ENCODE results near the gene EML1.

Gene EML1

DNA sequence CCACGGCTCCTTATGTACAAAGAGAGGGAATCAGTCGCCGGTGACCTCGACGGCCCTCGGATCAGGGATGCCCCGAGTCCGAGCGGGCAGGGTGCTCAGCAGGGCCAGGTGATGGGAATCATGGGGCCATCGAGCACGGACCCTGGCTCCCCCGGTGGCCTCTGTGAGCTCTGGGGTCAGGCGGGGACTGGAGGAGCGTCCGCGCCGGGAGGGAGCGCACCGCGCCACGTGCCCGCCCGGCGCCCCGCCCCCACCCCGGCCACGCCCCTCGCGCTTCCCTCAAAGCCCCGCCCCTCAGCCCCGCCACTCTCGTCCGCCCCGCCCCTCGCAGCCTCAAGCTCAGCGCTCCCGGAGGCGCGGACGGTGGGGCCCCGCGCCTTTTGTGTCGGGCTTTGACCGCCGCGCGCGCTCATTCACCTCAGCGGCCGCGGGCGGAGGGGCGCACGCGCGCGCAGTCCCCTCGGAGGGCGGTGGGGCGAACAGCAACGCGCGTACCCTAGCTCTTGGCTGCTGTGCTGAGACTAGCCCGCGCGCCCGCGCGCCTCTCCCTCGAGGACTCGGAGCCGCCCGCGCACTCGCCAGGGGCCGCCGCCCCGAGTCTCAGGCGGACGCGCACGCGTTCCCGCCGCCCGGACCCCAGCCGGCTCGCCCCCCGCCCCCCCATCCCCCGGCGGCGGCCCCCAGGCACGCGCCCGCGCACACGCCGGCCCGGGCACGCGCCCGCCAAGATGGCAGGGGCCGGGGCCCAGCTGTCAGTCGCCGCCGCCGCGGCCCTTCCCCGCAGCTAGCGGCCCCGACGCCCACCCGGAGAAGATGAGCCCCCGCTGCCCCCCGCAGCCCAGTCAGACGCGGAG is 178.1 kb downstream of the EML1 start:
- no peak for DNase-seq

- no peak for DNase-seq
Observed at GRCh38 chr14:99971941-99972747, 178.9 kb downstream of the EML1 start.

GRCh38 chr14:99972748-99973466 is 179.7 kb downstream of the EML1 start:
- DNase-seq, result no peak

GRCh38 chr14:99975190-99975589 is 182.0 kb downstream of the EML1 start:
- no peak for DNase-seq

GRCh38 chr14:99976021-99976420 is 182.8 kb downstream of the EML1 start:
- DNase-seq, result no peak

- no peak for DNase-seq
Observed at GRCh38 chr14:99976681-99977080, 183.5 kb downstream of the EML1 start.

DNA sequence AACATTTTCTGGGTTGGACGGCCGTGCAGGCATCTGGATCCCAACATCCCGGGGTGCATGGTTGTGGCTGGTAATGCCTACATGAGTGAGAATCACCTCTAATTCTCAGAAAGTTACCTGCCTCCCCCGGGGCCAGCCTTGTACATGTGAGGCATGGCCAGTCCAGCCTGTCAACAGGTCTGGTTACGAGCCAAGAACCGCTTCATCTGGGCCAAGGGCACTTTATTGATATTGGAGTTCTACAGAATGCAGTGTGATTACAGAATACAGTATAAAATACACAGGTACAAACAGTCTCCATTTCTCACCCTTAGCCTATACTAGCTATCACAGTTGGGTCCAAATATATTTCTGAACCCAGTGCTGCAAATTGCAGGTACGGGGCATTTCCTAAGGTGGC is 187.1 kb downstream of the EML1 start:
- DNase-seq, result no peak

DNA sequence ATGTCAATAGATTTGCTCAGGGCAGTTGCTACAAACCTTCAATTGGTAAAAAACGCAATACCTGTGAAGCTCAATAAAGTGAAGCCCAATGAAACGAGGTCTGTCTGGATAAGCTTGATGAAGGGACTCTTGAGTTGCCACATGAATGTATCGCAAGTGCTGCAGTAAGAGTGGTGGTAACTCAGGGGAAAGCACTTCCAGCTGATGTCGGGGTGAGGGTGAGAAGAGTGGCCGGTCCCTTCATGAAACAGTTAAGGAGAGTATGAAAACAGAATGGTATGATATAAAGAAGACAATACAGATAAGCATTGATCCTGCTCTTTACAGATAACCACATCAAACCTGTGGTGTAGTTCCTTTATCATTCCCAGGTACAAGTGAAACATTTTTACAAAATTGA is 188.6 kb downstream of the EML1 start:
- no peak for DNase-seq

- DNase-seq, result no peak
Observed at GRCh38 chr14:99982537-99983250, 189.5 kb downstream of the EML1 start.

GRCh38 chr14:99983251-99984015 is 190.2 kb downstream of the EML1 start:
- DNase-seq, result no peak

GRCh38 chr14:99984036-99984435 is 190.8 kb downstream of the EML1 start:
- DNase-seq, result no peak

DNA sequence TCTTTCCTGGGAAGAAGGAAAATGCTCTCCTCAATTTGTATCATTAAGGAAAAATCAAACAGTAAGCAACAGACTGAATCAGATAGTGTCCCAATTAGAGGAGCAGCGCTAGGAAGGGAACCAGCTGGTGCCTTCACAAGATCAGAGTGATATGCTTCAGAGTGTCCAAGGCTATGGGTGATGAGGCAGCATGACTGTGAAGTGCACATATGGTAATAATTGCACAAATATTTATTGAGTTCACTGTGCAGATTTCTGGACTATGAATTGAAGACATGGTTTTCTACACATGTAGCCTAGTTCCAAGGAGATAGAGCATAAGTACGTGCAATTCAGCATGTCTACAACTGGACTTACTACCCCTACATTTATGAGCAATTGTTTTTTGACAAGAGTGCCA is 193.2 kb downstream of the EML1 start:
- DNase-seq, result no peak

DNA sequence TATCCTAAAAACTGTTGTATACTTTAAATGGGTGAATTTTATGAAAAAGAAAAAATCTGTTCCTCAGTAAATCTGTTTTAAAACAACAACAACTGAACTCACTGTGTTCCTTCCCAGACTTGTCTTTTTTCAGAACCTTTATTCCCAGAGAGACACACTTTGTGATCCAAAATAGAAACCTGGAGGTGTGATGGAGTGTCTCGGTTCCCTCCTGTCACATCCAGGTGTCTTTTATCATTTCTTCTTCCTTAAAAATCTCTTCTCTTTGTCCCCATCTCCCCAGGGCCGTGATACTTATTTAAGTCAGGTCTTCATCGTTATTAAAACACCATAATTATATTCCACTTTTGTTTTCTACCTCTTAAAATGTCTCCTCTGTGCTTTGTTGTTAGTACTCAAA is 195.8 kb downstream of the EML1 start:
- DNase-seq, result no peak

DNA sequence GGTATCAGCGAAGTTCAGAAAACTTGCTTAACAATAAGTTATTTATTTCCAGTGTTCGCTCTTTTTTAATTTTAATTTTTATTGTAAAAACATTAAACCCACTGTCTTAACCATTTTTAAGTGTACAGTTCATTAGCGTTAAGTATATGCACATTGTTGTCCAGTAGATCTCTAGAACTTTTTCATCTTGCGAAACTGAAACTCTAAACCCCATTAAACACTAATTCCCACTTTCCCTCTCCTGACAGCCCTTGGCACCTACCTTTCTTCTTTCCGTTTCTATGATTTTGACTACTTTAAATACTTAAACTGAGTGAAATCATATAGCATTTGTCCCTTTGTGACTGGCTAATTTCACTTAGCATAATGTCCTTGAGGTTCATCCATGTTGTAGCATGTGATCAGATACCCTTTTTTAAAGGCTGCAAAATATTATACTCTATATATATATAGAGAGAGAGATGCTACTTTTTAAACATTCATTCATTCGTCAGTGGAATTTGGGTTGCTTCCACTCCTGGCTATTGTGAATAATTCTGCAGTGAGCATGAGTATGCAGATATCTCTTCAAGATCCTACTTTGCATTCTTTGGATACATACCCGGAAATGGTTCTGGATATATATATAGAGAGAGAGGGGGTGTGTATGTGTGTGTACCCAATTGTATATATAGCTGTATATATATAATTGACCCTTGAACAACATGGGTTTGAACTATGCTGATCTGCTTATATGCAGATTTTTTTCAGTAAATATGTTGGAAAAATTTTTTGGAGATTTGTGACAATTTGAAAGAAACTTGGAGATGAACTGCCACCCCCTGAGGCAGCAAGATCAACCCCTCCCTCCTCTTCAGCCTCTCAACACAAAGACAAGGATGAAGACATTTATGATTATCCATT is 197.3 kb downstream of the EML1 start:
- DNase-seq, result no peak

GRCh38 chr14:99991331-99991730 is 198.1 kb downstream of the EML1 start:
- DNase-seq, result no peak

All from cortex of kidney (tissue), 1 donor.